ENCODE results near the gene CYP27A1.

GRCh38 chr2:218782528-218782844, 539 bp downstream of the CYP27A1 start:
- TF ChIP-seq CTCF (IDR thresholded peaks at IDR 0.05) (no peak), POLR2AphosphoS5 (IDR thresholded peaks at IDR 0.05; ENCODE audit: insufficient read depth in 1 of 2, low read depth in 1 of 2) (no peak)

Measured in vagina (tissue), 2 donors.